Stimulated activated CD8-positive, alpha-beta memory T cell treated with anti-CD3 and anti-CD28 coated beads, Interleukin-7, amount 100 ng/mL, for 24 hours (primary cell): ENCODE measurements around the gene AJUBA.
"Not testable (repeated sequence)": the region's sequence is repeated elsewhere in the genome, so short reads cannot be mapped to it uniquely, and the experiment has no call there.

Experiments used
- DNase-seq: peaks from one replicate; pipeline ENCODE4 v3.0.0-alpha.2; 2020; ENCODE audit warnings: low read depth

The AJUBA gene

DNA sequence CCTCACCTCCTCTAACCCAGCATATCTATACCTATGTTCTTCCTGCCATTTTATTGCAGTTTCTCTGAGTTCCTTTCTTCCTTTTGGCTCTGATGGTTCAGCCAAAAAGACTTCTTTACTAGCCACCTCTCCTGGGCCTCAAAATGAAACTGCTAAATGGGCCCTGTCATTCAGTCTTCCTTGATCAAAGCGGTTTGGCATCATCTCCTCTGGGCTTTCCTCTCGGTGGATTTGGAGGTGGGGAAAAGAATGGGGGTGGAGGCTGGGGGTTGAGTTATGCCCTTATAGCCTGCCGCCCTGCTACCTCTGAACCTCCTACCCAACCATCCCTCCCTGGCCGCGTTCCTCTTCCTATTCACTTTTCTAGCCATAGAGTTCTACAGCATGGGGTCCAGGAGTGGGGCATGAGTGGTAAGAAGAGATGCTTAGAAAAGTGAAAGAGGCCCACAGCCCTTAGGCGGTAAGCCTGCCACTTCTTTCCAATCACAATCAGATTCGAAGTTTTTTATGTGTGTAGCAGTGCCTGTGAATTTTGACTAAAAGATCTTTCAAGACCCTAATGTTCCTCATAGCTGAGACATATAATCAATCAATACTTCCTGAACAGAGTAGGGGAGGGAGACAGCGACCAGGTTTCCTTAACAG lies 2.5 kb downstream of the AJUBA start:
- no peak for DNase-seq

DNA sequence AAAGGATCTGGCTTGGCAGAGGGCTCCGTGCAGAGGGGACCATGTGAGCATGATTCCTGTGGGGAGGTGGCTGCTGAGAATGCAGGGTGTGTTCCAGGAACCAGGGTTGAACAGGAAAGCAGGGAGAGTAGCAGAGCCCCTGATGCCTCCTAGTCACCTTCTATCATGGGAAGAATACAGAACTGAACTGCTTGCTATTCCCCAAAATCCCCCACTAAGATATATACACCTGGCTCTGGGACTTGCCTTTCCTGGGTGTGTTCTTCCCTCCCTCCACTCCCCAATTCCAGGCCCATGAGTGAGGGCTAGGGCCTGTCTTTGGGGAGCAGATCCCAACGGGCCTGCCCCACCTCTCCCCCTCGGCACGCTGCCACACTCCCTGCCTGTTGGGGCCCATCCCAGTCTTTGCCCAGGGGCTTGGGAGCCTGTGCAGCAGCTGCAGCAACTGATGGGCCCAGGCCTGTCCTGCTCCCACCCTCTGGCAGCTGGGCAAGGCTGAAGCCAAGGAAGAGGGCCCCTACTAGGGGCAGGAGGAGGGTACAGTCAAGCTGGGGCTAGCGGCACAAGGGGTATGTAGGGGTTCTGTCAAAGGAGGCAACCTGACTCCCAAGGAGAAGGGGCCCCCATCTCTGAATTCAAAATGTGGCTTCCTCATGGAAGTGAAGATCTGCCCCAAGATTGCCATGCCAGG lies 3.2 kb downstream of the AJUBA start:
- DNase-seq, result no peak

DNA sequence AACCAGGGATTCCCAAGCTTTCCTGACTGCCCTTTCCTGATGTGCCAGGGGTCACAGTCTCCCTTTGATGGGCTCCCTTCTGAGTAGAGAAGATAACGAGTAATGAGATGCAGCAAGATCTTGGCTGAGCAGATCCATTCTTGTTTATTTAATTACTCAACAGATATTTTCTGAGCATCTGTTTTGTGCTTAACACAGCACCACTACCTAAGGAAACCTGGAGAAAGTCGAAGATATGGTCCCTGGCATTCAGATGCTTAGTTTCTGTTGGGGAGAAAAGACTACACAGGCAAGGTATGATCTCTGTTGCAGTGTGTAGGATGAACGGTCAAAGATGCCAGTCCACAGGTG lies 3.9 kb downstream of the AJUBA start:
- no peak for DNase-seq

DNA sequence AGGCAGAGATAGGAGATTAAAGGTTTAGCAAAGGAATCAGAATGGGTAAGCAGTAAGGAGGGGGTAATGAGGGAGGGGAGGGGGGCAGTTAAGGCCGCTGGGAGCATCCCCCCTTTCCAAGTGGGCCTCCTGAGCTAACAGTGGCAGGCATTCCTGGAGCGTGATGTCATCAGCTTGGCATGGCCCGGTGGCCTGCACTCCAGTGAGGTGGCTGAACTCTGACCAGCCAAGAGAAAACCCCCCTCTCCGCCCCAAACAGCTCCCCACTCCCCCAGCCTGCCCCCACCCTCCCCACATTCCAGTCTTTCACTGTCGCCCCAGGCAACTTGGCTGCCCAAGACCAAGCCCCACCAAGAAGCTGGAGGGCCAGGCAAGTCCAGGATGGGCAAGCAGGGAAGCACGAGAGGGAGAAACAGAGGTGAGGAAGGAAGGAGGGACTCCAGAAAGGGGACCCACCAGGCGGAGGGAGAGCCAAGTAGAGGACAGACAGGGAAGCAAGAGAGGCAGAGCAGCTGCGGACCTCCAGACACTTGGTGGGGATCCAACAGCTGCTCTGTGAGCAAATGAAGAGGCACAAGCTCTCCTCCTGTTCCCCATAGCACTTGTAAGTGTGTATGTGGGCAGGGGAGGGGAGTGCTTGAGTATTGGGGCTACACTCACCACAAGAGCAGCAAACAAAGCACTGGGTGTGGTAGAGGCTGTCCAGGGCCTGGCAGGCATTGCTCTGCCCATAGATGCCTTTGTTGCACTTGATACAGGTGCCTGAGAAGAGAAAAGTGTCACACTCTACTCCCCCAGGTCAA lies 4.5 kb downstream of the AJUBA start:
- no peak for DNase-seq

DNA sequence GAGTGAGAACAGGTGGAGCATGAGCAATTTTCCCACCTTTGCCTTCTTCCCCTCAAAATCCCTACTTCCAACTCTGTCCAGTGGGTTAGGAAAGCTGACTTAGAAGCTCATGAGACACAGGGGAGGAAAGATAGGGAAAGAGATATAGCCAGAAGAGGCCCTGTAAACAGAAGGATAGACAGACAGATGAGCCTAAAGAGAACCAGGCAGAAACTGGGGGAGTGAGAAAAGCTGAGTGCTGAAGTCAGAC lies 5.0 kb downstream of the AJUBA start:
- DNase-seq, result no peak

DNA sequence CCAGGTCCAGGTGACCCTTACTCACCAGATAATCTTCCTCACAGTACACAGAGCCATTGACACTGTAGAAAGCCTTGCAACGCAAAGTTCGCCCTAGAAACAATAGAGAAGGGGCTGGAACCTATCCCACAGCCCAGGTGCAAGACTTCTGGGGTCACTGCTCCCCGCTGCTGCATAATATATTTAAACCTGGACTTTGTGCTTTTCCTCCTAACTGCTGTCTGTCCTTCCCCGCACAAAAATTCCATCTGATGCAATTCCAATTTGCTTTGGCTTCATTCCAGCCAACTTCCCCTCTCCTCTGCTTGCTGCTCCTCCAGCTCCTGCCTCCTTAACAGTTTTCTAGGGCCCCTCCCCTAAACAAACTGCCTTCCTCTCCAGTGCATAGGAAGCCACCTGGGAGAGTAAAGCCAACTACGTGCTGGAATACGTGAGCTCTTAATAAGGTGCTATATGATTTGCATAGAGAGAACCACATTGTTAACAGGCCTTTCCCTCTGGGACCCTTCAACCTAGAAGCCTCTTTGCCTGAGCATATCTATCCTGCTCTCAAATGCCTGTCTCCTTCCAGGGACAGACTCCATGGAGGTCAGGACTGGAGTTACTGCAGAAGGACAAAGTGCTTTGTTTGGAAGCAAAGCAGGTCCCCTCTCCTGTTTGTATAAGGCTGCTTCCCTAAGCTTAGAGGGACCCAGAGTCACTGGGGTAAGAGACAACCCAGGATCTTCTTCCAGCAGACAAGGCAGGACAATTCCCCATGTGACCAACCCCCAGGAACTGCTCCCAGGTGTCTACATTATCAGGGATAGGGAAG lies 5.5 kb downstream of the AJUBA start:
- DNase-seq, result no peak

DNA sequence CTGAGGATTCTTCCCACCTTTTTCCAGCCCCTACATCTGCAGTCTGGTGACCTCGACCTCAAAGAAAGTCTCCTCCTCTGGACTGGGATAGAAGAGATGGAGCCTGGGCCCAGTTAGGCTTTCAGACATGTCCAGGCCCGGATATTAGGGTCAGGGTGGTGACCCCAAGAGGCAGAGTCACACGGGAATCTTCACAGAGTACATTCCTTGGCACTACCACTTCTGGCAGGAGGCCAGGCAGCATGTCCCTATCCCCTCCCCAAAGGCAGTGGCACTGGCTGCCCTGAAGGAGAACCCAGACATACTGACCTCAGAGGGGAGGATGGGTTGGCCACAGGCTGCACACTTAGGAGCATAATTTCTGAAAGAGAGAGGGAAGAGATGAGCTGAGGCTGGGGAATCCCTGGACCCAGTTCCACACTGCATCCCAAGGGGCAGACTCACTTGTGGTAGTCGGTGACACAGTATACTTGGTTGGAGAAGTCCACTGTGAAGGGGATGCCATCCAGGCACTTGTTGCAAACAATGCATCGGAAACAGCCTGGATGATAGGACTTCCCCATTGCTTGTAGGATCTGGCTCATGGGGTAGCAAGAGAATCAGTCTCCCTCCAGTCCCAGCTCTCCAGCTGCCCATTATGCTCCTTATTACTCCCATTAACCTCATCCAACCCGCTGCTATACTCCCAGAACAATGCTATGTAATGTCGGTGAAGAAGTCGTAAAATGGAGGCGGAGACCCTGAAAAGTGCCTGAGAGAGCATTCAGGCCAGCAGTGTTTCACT lies 7.6 kb downstream of the AJUBA start:
- DNase-seq, result no peak

DNA sequence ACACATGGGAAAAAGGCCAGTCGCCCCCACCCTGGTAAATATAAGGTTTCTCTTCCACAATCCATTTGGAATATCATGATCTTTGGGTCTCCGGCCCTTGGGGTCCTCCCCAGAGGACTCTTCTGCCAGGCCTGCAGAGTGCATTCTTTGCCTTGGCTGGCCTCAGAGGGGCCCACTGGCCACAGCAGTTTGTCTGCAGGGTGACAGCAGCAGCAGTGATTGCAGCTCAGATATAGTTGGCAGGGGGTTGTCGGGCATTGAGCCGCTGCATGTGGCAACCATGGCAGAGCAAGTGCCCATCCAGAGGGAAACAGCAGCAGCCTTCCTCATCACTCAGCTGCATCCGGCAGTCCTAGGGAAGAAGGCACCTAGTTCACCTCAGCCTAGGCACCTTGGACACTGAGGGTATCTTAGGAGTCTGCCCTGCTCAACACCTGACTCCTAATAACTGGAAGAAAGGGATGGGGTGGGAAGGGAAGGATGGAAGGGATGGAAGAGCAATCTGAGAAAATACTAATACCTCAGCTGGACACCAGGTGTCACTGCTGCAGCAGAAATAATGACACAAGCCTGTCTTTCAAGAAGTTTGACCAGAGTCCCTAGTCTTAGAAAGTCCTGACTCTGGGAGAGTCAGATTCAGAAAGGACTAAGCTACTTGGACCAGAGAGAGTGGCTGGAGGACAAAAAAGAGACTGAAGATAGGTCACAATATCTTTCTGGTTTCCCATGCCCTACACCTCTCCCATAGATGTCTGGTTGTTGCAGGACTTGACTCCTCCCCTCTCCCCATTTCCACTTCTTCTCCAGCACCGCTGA lies 8.9 kb downstream of the AJUBA start:
- no peak for DNase-seq

DNA sequence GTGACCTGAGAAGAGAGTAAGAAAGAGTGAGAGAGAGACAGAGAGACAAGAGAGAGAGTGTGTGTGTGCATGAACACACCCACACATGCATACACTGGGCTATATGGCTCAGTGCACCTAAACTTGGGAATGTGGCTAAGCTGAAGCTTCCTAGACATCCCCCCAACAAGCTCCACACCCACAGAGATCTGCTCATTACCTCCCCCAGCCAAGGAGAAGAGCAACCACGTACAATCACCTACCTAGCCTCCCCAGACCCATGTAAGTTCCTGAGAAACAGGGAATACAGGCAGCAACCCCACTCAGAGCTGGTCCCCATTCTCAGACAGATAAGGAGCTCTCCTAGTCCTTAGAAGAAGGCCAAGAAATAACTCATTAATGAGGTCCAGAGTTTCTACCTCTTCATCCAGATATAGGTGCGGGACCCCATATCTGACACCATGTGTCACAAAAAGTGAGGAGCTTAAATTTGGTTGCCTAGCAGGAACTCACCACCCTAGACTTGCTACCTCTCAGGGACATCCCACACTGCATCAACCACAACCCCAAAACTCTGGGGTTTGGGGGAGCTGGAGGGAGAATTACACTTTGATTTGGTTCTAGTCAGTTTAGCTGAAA lies 9.9 kb downstream of the AJUBA start:
- DNase-seq, result no peak

DNA sequence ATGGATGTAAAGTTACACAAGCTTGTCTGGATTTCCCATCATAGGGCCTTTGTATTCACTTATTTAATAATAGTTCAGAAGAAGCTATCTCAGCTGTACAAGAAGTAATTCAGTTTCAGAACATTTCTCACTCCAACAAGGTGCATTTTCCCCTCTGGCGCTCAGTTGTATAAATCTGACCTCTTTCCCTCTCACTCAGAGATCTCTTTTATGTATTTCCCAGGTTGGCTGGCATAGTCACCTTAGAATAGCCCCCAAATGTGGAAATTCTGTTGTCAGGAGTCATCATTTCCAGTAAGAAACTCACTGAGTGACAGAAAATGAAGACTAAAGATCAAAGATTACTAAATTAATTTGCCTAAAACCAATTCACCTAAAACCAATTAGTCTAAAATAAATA lies 11.2 kb downstream of the AJUBA start:
- no peak for DNase-seq

DNA sequence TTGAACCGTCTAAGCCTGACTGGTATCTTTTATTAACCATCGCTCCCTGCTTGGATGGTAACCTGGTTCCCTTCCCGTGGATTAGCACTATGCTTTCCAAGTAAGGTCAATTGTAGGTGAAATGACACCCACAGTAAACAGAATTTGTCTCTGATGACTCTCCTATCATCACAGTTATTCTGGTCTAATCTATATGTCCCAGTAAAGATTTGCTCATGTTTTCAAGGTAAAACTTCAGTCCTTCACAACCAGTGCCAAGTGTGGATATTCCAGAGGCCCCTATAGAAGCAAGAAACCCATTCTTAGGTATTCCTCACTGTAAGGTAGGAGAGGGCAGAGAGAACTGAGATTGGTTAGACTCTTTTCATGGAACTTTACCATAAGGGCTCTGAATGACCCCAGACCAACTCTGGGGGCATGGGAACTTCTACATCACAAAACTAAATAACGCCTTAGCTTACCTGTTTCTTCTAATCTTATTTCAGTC lies 15.5 kb downstream of the AJUBA start:
- DNase-seq, result no peak

DNA sequence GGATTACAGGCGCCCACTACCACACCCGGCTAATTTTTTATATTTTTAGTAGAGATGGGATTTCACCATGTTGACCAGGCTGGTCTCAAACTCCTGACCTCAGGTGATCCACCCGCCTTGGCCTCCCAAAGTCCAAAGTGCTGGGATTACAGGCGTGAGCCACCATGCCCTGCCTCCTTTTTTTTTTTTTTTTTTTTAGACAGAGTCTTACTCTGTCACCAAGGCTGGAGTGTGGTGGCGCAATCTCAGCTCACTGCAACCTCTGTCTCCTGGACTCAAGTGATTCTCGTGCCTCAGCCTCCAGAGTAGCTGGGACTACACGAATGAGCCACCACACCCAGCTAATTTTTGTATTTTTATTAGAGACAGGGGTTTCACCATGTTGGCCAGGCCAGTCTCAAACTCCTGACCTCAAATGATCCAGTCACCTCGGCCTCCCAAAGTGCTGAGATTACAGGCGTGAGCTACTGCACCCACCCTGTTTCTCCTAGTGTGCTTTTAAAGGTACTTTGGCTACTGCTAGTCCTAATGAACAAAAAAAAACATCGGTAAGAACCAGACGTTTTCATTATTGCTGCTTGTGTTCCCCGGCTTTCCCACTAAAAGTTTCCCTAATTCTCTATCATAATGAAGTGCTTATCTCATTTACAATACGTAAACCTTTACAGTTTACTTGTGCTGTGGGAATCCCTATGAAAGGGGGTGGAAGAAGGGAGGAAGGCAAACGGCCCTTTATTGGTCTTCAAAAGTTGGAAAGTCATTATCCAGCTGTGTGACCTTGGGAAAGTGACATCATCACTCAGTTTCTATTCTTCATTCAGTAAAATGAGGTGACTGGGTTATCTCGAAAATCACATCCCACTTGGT lies 16.2 kb downstream of the AJUBA start:
- not testable (repeated sequence) for DNase-seq

DNA sequence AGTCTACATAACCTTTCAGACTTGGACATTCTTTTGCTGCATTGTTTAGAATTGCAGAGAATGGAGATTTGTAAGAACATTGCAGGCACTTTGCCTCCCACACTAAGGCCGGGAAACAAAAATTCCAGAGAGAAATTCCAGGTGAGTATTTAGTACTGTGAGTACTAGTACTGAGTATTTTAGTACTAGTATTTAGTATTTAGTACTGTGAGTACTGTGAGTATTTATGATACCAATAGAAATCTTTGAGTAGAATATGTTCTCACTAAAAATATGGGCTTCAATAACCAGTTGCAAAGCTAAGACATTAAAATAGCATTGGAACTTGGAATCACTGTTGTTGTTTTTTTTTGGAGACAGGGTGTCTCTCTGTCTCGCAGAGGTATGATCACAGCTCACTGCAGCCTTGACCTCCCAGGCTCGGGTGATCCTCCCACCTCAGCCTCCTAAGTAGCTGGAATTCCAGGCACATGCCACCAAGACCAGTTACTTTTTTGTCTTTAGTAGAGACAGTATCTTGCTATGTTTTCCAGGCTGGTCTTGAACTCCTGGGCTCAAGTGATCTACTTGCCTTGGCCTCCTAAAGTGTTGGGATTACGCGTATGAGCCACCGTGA lies 20.2 kb downstream of the AJUBA start:
- no peak for DNase-seq

DNA sequence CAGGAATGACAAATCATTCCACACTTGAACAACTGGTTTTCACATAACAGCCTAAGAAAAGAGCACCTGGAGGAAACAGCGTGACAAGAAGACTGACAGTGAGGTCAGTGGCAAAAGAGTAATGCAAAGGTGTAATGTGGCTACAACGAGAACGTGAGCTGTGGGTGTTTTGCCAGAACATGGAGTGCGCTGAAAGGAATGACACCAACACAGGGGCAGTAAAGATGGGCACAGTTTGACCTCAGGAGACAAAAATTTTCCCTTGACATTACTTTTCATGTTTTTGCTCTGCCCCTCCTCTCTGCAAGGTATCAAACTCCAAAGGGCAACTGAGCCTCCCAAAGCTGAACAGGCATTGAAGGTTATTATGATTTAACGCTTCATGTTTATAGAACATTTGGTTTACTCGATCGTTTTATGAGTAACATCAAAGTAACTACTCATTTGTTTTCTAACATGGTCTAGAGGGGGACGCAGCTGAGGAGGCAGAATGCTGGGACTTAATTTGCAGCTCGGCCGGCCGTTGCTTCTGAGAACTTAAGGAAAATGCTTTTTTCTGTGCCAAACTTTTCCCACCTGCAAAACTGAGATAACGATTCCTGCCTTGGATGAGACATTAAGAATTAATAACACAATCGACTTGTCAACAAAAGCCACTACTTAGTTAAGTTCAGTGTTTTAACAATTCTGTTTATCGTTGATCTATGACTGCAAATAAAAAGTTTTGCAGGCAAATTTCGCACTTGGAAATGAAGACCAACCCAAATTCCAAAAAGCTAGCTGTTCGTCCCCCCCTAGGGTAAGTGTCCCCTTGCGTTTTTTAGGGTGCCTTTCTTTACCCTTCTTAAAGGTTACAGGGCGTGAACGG lies 26.4 kb downstream of the AJUBA start:
- DNase-seq, result no peak

DNA sequence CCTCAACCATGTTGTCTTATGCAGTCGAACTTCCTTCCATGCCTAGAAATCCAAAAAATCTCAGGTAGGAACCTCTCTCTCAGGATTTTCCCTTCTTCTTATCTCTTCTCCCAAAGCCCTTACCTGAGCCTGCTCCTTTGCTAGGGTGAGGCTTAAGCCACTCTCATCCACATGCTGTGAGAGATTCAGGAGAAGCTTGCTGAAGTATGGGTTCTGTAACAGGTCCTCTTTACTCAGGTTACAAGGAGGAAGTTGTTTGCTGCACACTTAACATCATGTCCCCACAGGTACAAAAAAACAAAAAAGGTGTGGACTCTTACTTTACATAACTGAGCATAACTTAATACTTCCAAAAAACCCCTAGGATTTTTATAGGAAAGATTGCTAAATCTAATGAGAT lies 29.9 kb downstream of the AJUBA start:
- DNase-seq, result no peak

DNA sequence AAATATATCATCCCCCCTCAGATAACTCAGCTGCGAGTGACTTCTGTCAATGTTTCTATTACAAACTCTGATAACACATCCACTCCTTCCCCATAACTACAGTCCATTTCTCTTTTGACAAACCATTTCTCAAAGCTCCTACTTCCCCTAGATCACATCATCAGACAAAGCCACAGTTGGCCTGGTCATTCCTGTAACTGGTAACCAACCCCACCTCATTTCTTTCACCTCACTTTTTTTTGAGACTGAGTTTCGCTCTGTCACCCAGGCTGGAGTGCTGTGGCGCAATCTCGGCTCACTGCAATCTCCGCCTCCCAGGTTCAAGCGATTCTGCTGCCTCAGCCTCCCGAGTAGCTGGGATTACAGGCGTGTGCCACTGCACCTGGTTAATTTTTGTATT lies 30.6 kb downstream of the AJUBA start:
- DNase-seq, result not testable (repeated sequence)

DNA sequence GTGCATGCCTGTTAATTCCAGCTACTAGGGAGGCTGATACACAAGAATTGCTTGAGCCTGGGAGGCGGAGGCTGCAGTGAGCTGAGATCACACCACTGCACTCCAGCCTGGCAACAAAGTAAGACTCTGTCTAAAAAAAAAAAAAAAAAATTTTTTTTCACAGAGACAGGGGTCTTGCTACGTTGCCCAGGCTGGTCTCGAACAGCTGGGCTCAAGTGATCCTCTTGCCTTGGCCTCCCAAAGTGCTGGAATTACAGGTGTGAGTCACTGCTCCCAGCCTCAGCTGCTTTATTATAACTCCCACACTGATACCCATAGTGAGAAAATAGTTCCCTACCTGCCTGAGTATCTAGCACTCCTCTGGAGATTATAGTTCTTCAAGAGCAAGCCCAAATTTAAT lies 36.7 kb downstream of the AJUBA start:
- DNase-seq, result no peak

DNA sequence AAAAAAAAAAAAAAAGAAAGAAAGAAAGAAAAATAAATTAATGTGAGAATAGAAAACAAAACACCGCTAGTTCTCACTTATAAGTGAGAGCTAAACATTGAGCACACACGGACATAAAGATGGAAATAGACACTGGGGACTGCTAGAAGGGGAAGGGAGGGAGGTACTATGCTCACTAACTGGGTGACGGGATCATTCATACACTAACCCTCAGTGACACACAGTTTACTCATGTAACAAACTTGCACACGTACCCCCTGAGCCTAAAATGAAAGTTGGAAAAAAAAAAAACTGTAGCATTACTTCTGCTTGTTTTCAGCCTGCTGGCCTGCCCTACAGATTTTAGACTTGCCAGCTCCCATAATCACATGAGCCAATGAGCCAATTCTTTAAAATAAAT lies 42.7 kb downstream of the AJUBA start:
- no peak for DNase-seq
